AG08396 (cell line): Measurements from ENCODE around the gene TMEM240.
A peak's percentile ranks its signal among the peaks of the same experiment; 100 is the strongest.
"Not testable (repeated sequence)": the region's sequence is repeated elsewhere in the genome, so short reads cannot be mapped to it uniquely, and the experiment has no call there.

ENCODE experiments used
- DNase-seq: peaks from one replicate; pipeline ENCODE4 v3.0.0; 2012; ENCODE audit warnings: low spot score, mixed read lengths

Gene TMEM240

GRCh38 chr1:1524750-1525383 lies 15.6 kb downstream of the TMEM240 start:
- not testable (repeated sequence) for DNase-seq

GRCh38 chr1:1523651-1524050 lies 16.8 kb downstream of the TMEM240 start:
- not testable (repeated sequence) for DNase-seq

- not testable (repeated sequence) for DNase-seq
Measured at GRCh38 chr1:1523226-1523625, 17.2 kb downstream of the TMEM240 start.

- not testable (repeated sequence) for DNase-seq
Measured at GRCh38 chr1:1522536-1522935, 17.9 kb downstream of the TMEM240 start.

GRCh38 chr1:1521331-1521730 lies 19.1 kb downstream of the TMEM240 start:
- no peak for DNase-seq

DNA sequence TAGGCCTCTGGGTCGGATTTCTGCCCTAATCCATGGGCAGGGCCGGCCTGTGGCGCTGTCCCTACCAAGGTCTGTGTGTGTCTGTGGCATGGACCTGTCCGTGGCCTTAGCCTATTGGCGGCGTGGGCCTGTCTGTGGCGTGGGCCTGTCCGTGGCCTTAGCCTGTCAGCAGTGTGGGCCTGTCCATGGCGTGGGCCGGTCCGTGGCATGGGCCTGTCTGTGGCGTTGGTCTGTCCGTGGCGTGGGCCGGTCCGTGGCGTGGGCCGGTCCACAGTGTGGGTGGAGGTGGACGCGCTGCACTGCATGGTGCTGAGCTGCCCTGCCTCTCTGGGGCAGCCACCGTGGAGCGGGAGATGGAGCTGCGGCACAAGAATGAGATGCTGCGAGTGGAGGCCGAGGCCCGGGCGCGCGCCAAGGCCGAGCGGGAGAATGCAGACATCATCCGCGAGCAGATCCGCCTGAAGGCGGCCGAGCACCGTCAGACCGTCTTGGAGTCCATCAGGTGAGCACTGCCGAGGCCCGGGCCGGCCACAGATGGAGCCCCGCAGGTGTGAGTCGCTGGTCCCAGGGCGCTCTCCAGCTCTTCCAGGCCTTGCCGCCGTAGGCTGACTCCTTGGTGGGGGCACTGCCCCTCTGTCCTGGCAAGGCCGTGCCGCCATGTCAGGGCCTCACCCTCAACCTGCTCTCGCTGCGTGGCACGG lies 20.5 kb downstream of the TMEM240 start:
- not testable (repeated sequence) for DNase-seq

DNA sequence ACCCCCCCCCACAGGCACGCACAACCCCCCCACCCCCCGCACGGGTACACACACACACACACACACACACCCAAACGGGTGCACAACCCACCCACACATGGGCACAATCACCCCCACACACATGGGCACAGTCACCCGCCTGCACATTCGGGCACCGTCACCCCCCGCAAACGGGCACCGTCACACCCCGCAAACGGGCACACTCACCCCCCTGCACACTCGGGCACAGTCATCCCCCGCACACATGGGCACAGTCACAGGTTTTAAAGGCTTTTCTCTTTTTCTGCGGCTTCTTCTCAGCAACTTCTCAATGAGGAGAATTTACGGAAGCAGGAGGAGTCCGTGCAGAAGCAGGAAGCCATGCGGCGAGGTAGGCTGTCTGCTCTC lies 21.8 kb downstream of the TMEM240 start:
- DNase-seq, result not testable (repeated sequence)

GRCh38 chr1:1517973-1518620 lies 22.3 kb downstream of the TMEM240 start:
- DNase-seq, result no peak

DNA sequence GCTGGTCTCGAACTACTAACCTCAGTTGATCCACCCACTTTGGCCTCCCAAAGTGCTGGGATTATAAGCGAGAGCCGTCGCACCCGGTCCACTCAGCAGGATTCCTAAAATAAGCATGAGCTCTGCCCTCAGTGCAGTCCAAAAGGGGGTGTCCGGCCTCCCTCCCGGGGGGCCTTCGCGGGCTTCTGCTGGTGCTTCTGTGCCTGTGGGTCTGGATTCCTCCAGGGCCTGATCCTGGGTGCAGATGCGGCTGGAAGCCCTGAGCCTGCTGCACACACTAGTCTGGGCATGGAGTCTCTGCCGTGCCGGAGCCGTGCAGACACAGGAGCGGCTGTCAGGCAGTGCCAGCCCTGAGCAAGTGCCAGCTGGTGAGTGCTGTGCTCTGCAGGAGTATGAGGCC lies 23.5 kb downstream of the TMEM240 start:
- not testable (repeated sequence) for DNase-seq

- not testable (repeated sequence) for DNase-seq
Measured at GRCh38 chr1:1514376-1514775, 26.0 kb downstream of the TMEM240 start.

GRCh38 chr1:1513675-1514074 lies 26.7 kb downstream of the TMEM240 start:
- DNase-seq, result not testable (repeated sequence)

DNA sequence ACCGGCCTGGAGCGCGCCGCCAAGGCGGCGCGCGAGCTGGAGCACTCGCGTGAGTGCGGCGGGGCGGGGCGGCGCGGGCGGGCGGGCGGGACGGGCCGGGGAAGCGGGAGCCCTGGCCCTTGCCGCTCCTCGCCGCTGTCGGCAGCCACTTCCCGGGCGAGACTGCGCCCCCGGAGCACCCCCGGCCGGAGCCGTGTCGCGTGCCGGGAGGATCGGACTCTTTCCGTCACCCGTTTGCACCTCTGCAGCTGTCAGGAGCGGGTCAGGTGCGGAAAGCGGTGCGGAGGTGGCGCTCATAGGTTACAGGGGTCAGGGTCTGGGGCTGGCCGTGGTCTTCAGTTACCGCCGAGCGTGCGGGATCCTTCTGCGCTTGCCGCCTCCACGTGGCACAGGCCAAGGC lies 28.0 kb downstream of the TMEM240 start:
- not testable (repeated sequence) for DNase-seq

DNA sequence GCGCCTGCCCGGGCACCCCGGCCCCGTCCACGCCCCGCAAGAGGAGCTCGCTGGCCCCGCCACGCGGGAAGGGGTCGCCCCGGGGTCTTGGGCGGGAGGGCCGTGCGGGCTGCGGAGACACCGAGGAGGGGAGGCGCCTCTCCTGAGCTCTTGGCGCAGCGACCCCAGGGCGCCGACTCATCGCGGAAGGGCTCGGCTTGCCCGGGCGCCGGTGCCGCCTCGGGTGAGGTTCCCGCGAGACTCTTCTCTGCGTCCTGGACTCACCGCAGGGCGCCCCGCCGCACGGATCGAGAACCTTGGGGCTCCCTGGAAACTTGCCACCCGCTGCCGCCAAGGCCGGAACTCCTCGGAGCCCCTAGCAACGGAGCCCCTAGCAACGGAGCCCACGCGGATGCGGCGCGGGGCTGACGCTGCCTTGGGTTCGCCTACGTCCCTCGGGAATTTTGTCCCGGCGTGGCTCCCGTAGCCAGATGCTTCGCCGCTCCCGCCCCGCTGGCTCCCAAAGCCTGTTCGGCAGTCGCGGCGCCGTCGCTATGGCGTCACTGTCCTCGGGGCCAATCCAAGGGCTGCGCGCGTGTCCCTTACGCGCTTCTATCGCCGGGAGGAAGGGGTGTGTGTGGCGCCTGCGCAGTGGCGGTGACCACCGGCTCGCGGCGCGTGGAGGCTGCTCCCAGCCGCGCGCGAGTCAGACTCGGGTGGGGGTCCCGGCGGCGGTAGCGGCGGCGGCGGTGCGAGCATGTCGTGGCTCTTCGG lies 28.7 kb downstream of the TMEM240 start, which contains the start of gene ATAD3A:
Gene ATAD3A (plus strand): TSS at position 630 of the 753 bp plus-strand sequence. CDS start 107 bp downstream, at position 737.
- DNase-seq, result peak; percentile 99

- DNase-seq, result no peak
Measured at GRCh38 chr1:1510912-1511532, 29.4 kb downstream of the TMEM240 start.

- DNase-seq, result not testable (repeated sequence)
Measured at GRCh38 chr1:1509465-1509850, 31.0 kb downstream of the TMEM240 start.

DNA sequence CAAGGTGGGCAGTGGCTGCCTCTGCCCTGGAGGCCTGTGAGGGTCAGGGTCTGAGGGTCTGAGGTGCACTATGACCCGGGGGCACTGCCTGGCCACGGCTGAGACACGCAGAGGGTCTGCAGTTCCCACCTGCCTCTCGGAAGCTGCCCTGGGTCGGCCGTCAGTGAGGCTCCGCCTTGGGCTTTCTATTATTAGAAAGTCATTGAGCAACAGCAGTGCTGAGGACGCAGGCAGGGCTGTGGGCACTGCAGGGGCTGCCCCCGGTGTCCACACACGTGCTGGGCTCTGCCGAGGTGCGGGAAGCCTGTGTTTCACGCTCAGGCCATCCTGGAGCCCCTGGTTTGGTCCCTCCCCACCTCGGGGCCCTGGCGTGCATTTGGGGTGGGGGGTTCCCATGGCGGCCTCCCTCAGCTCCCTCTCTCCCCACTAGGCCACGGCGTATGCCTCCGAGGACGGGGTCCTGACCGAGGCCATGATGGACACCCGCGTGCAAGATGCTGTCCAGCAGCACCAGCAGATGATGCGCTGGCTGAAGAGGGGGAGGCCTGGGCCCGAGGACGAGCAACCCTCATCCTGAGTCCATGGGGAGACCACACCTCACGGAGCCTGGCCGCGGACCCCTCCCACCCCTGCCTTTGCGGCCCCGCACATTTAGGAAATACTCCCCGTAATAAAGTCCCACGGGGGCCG lies 31.5 kb downstream of the TMEM240 start:
- not testable (repeated sequence) for DNase-seq

DNA sequence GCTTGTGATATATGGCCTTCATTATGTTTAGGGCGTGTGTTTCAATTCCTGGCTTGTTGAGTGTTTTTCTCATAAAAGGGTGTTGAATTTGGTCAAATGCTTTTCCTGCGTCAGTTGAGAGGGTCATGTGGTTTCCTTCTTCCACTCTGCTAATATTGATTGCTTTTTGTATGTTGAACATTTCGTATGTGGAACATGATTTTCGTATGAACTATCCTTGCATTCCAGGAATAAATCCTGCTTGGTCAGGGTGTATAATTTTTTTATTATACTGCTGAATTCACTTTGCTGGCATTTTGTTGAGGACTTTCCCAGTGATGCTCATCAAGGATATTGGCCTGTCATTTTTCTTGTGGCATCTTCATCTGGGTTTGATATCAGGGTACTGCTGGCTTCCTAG lies 33.1 kb downstream of the TMEM240 start:
- no peak for DNase-seq

DNA sequence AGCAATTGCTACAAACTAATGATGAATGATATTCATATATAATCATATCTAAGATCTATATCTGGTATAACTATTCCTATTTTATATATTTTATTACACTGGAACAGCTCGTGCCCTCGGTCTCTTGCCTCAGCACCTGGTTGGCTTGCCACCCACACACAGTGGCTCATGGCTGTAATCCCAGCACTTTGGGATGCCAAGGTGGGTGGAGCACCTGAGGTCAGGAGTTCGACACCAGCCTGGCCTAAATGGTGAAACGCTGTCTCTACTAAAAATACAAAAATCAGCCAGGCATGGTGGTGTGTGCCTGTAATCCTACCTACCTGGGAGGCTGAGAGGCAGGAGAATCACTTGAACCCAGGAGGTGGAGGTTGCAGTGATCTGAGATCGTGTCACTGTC lies 34.6 kb downstream of the TMEM240 start:
- not testable (repeated sequence) for DNase-seq

GRCh38 chr1:1505366-1505798 lies 35.0 kb downstream of the TMEM240 start:
- DNase-seq, result not testable (repeated sequence)

- DNase-seq, result not testable (repeated sequence)
Measured at GRCh38 chr1:1504777-1505365, 35.6 kb downstream of the TMEM240 start.
